K562 (cell line): ENCODE measurements around the gene RALGAPA2. TPM values are rescaled to one million over a fixed set of nuclear protein-coding genes. Genes with fewer than 3 reads are reported as not detected.

Experiments used
- ATAC-seq: fragments of 200-7000 bp; cut with Tn5 transposase; 3 replicates; pipeline ENCODE4 v1.9.1; 2020; ENCODE audit warnings: moderate library complexity
- BruUV-seq: library from RNA; stranded (reverse); fragments of 400-500 nt; replicated peaks from 2 replicates; lab custom pipeline; 2021; lab: Mats Ljungman, UMichigan
- CTCF ChIA-PET: fragments of 300-600 bp; formaldehyde crosslinking; extraction: SDS; loops from one replicate; lab custom pipeline; 2021; ENCODE audit warnings: low intra/inter-chr PET ratio; lab: Yijun Ruan, JAX
- POLR2A ChIA-PET: fragments of 300-600, 350-650 bp; sonication (Branson Sonifier 250); formaldehyde crosslinking; extraction: SDS; loops from one replicate; lab custom pipeline; 2021; ENCODE audit warnings: antibody characterized with exemption, inconsistent platforms; lab: Yijun Ruan, JAX
- DNase-seq, 4 experiments: peaks; one replicate each; pipeline versions ENCODE4 v3.0.0 to v3.0.0-alpha.2; 2011 to 2018; ENCODE audit warnings: low spot score in 3 of 4, mixed read lengths in 3 of 4; ENCODE audit errors: extremely low read depth in 1 of 4
- FAIRE-seq: peaks from 2 replicates; lab custom pipeline; 2011; peaks lifted over from hg19 to GRCh38; lab: Jason Lieb, UNC
- H2AFZ ChIP-seq: 2 replicates; pipeline ENCODE4 v1.6.0; 2011; ENCODE audit warnings: low read depth, low read length, control low read depth, inconsistent platforms
- H3K27ac ChIP-seq: fragments of 200-600 bp; 3 replicates; pipeline ENCODE4 v1.8.0; 2011; ENCODE audit warnings: low read depth, mild to moderate bottlenecking, control low read depth, inconsistent platforms, low read length, moderate library complexity, mixed read lengths; ENCODE audit errors: extremely low read depth
- H3K27me3 ChIP-seq, 2 experiments: fragments of 300-600 bp in 1 of 2; 2 replicates in 1 of 2; 3 replicates in 1 of 2; pipeline versions ENCODE4 v1.6.0 to v1.8.0; 2011; ENCODE audit warnings: inconsistent platforms in 2 of 2, low read length in 2 of 2, mild to moderate bottlenecking in 1 of 2, mixed read lengths in 1 of 2, moderate library complexity in 1 of 2; ENCODE audit not compliant: control insufficient read depth in 2 of 2, insufficient read depth in 2 of 2
- H3K36me3 ChIP-seq: fragments of 300-600 bp; 3 replicates; pipeline ENCODE4 v1.8.0; 2011; ENCODE audit warnings: mild to moderate bottlenecking, low read length, inconsistent platforms; ENCODE audit not compliant: control insufficient read depth, insufficient read depth
- H3K4me1 ChIP-seq, 2 experiments: fragments of 200-600 bp in 1 of 2; replicated peaks in 1 of 2; 2 replicates in 1 of 2; 3 replicates in 1 of 2; pipeline versions ENCODE4 v1.5.1 to v1.8.0; 2011; ENCODE audit warnings: inconsistent platforms in 2 of 2, low read length in 2 of 2, mild to moderate bottlenecking in 1 of 2, mixed read lengths in 1 of 2, moderate library complexity in 1 of 2; ENCODE audit not compliant: control insufficient read depth in 2 of 2, insufficient read depth in 2 of 2
- H3K4me2 ChIP-seq: 2 replicates; pipeline ENCODE4 v1.6.1; 2011; ENCODE audit warnings: low read length, control low read depth, inconsistent platforms, mixed read lengths; ENCODE audit not compliant: insufficient read depth
- H3K4me3 ChIP-seq: fragments of 200-600 bp; sonication (generic), shearing (Covaris generic); 2 replicates; pipeline ENCODE4 v1.5.1; 2016; ENCODE audit warnings: control low read depth, inconsistent platforms
- H3K79me2 ChIP-seq: fragments of 200-600 bp; 3 replicates; pipeline ENCODE4 v1.8.0; 2011; ENCODE audit warnings: low read length, inconsistent platforms; ENCODE audit not compliant: control insufficient read depth, insufficient read depth
- H3K9ac ChIP-seq, 2 experiments: 2 replicates each; pipeline versions ENCODE4 v1.6.0 to v1.6.1; 2011; ENCODE audit warnings: low read depth in 2 of 2, low read length in 2 of 2, control low read depth in 1 of 2, inconsistent platforms in 1 of 2, mild to moderate bottlenecking in 1 of 2, mixed read lengths in 1 of 2; ENCODE audit not compliant: insufficient read depth in 1 of 2
- H3K9me1 ChIP-seq: one replicate; pipeline ENCODE4 v1.6.0; 2011; ENCODE audit warnings: inconsistent platforms, mild to moderate bottlenecking, low read length, moderate library complexity; ENCODE audit not compliant: control insufficient read depth, insufficient read depth
- H3K9me3 ChIP-seq: replicated peaks from 2 replicates; pipeline ENCODE4 v1.5.1; 2011; ENCODE audit warnings: low read depth, low read length, inconsistent platforms; ENCODE audit not compliant: control insufficient read depth, insufficient read depth
- H4K20me1 ChIP-seq: replicated peaks from 2 replicates; pipeline ENCODE4 v1.6.1; 2011; ENCODE audit warnings: low read length, inconsistent platforms, mixed read lengths; ENCODE audit not compliant: control insufficient read depth, insufficient read depth
- EGR1 ChIP-seq: fragments of 450-650 bp; conservative IDR thresholded peaks from 2 replicates; pipeline ENCODE4 v1.6.1; 2017; ENCODE audit warnings: mild to moderate bottlenecking
- LEF1 ChIP-seq: fragments of 450-650 bp; IDR thresholded peaks from 2 replicates; pipeline ENCODE4 v1.6.1; 2016; ENCODE audit warnings: mild to moderate bottlenecking
- PHF8 ChIP-seq: fragments of 200-600 bp; sonication (generic); IDR thresholded peaks from 2 replicates; pipeline ENCODE4 v1.6.1; 2012; ENCODE audit warnings: mixed run types, mild to moderate bottlenecking, inconsistent platforms, low read length, moderate library complexity, borderline replicate concordance
- SFPQ ChIP-seq: fragments of 200-400 bp; formaldehyde crosslinking; IDR thresholded peaks from 2 replicates; pipeline ENCODE4 v1.6.1; 2017; ENCODE audit warnings: mild to moderate bottlenecking, low read depth, low read length, moderate library complexity
- STAG1 ChIP-seq: sonication (generic); formaldehyde crosslinking; IDR thresholded peaks from 2 replicates; pipeline ENCODE4 v1.5.0; 2020; ENCODE audit warnings: missing genetic modification reagents, borderline replicate concordance
- STAT5B ChIP-seq: fragments of 250-450 bp; sonication (Bioruptor Pico); IDR thresholded peaks from 2 replicates; pipeline ENCODE4 v1.8.0; 2021; ENCODE audit warnings: mild to moderate bottlenecking, inconsistent platforms
- TEAD2 ChIP-seq: fragments of 450-650 bp; IDR thresholded peaks from 2 replicates; pipeline ENCODE4 v1.6.1; 2016; ENCODE audit warnings: missing genetic modification characterization, control low read depth, missing compliant biosample characterization
- U2AF2 ChIP-seq: fragments of 200-400 bp; formaldehyde crosslinking; optimal IDR thresholded peaks from 2 replicates; pipeline ENCODE3; 2017; ENCODE audit warnings: low read depth, mild to moderate bottlenecking, low read length
- YY1 ChIP-seq, 3 experiments: IDR thresholded peaks; 2 replicates each; pipeline ENCODE4 v1.6.1; 2011; ENCODE audit warnings: low read length in 2 of 3, mild to moderate bottlenecking in 2 of 3, moderate library complexity in 2 of 3, borderline replicate concordance in 1 of 3, control low read depth in 1 of 3, low read depth in 1 of 3; ENCODE audit not compliant: insufficient read depth in 3 of 3, insufficient replicate concordance in 2 of 3, control insufficient read depth in 1 of 3, insufficient read length in 1 of 3; ENCODE audit errors: extremely low read depth in 1 of 3
- ZBED1 ChIP-seq: IDR thresholded peaks from 2 replicates; pipeline ENCODE4 v1.6.1; 2014
- ZNF197 ChIP-seq: fragments of 200-800 bp; sonication (Bioruptor generic); IDR thresholded peaks from 2 replicates; pipeline ENCODE4 v1.6.1; 2016; ENCODE audit warnings: low read depth, missing genetic modification characterization, missing compliant biosample characterization
- ZNF609 ChIP-seq: sonication (generic); formaldehyde crosslinking; IDR thresholded peaks from 2 replicates; pipeline ENCODE4 v1.8.1; 2023; ENCODE audit warnings: missing genetic modification reagents, mild to moderate bottlenecking, borderline replicate concordance
- WGBS: fragments of 100-300 bp; shearing (Covaris generic); methylation state at CpG from one replicate; pipeline ENCODE4 v1.1.6; 2016; ENCODE audit warnings: low coverage, mixed read lengths; ENCODE audit not compliant: insufficient coverage; ENCODE audit errors: missing lambda C conversion rate; 5-methylcytosine and 5-hydroxymethylcytosine counted together
- in situ Hi-C: fragments of 300-500 bp; cut with MboI; formaldehyde crosslinking; loops from 4 replicates; pipeline ENCODE4 v1.15.0; 2018; ENCODE audit warnings: inconsistent platforms, mixed read lengths
- intact Hi-C: fragments of 100-400 bp; cut with micrococcal nuclease; formaldehyde crosslinking; loops from 2 replicates; pipeline ENCODE4 v1.14.2; 2022
- polyA plus RNA-seq, 8 experiments: library from polyadenylated mRNA; depleted of rRNA in 4 of 8; stranded (reverse) in 5 of 8; unstranded in 3 of 8; fragments of >200 nt; fragmentation: Nextera tagmentation in 2 of 8; fragmentation: Illumina TruSeq in 1 of 8; extraction: Ambion mirVana in 2 of 8; extraction: Trizol in 1 of 8; gene quantifications; 2 replicates each; pipeline versions ENCODE4 v1.2.1 to v1.2.3, GENCODE V29; 2011 to 2014; ENCODE audit warnings: inconsistent platforms in 1 of 8, missing spikeins in 1 of 8
- total RNA-seq, 7 experiments: library from RNA; depleted of rRNA in 6 of 7; stranded (reverse); fragments of >200 nt in 6 of 7; fragmentation: Illumina TruSeq in 2 of 7; extraction: Trizol in 2 of 7; gene quantifications; 2 replicates each; pipeline versions ENCODE4 v1.2.1 to v1.2.3, GENCODE V29; 2011 to 2021; ENCODE audit warnings: low replicate concordance in 1 of 7

Gene RALGAPA2
- total and polyA plus RNA-seq, 9 of the 15 experiments (the other 6 are each of a cell fraction or from before 2014, with no cell fraction given), result 0.35 to 2.7 (median 1.4) TPM

GRCh38 chr20:20632644-20633043, 79.8 kb downstream of the RALGAPA2 start:
- H3K4me3 ChIP-seq, result no peak overlapping the region
- intact Hi-C loops (no loop called here), in situ Hi-C loops (no loop called here)
- BruUV-seq, result no TSS peak
- H3K9me3 ChIP-seq, result no peaks in the 10 kb centered on the region
- no peaks in the 10 kb centered on the region for H4K20me1 ChIP-seq
- ATAC-seq (no peak), FAIRE-seq (no peak), DNase-seq (no peak)
- ChIA-PET POLR2A (no interaction called here), CTCF (no interaction called here)
- no peaks in the 10 kb centered on the region for H3K79me2 ChIP-seq
- H3K9ac ChIP-seq, result no peak overlapping the region
- no peaks in the 10 kb centered on the region for H3K27me3 ChIP-seq
- 0 out of 5 replicates have a peak, but pooled peaks cover 0 to under 1% of the 10 kb centered on the region in 2 experiments for H3K4me1 ChIP-seq
- H3K27ac ChIP-seq, result no peak overlapping the region
- TF ChIP-seq ZNF197 (CRISPR knock-in tag) (no peak), STAT5B (CRISPR knock-in tag) (no peak), EGR1 (no peak), ZBED1 (no peak), YY1 (IDR thresholded peaks at IDR 0.05; ENCODE audit: borderline replicate concordance in 1 of 3, control insufficient read depth in 1 of 3, extremely low read depth in 1 of 3, insufficient read depth in 3 of 3, insufficient read length in 1 of 3, insufficient replicate concordance in 2 of 3, low read depth in 1 of 3, low read length in 2 of 3) (no peak), TEAD2 (tag) (no peak), PHF8 (no peak), ZNF609 (CRISPR knock-in tag) (no peak), STAG1 (CRISPR knock-in tag) (no peak), LEF1 (no peak), SFPQ (no peak), U2AF2 (no peak)
- no peaks in the 10 kb centered on the region for H3K9me1 ChIP-seq
- H2AFZ ChIP-seq, result no peak overlapping the region
- H3K36me3 ChIP-seq, result no peaks in the 10 kb centered on the region
- no peak overlapping the region for H3K4me2 ChIP-seq
- WGBS, result 17% methylated on average over 2 of the region's 2 CpGs
